DOHH2 (cell line): ENCODE data around the gene CAPZA3.

Source experiments
- H3F3A ChIP-seq: fragments of 200-600 bp; sonication (generic), shearing (Covaris generic); 2 replicates; pipeline ENCODE4 v1.6.0; 2016; ENCODE audit warnings: antibody characterized with exemption, mild to moderate bottlenecking; ENCODE audit not compliant: control insufficient read depth, insufficient read depth
- H3K27ac ChIP-seq: fragments of 200-600 bp; sonication (generic); 2 replicates; pipeline ENCODE4 v1.5.1; 2014; ENCODE audit warnings: low read depth, mild to moderate bottlenecking, low read length, moderate library complexity
- H3K27me3 ChIP-seq: fragments of 200-600 bp; sonication (generic); 2 replicates; pipeline ENCODE4 v1.6.1; 2014; ENCODE audit warnings: mild to moderate bottlenecking, low read length, mixed read lengths; ENCODE audit not compliant: control insufficient read depth
- H3K36me3 ChIP-seq: fragments of 200-600 bp; sonication (generic); 2 replicates; pipeline ENCODE4 v1.6.1; 2014; ENCODE audit warnings: mild to moderate bottlenecking, low read length, moderate library complexity, mixed read lengths; ENCODE audit not compliant: control insufficient read depth
- H3K4me1 ChIP-seq: fragments of 200-600 bp; sonication (generic); 2 replicates; pipeline ENCODE4 v1.6.1; 2014; ENCODE audit warnings: mild to moderate bottlenecking, low read length, mixed read lengths; ENCODE audit not compliant: control insufficient read depth
- H3K4me2 ChIP-seq: fragments of 200-600 bp; sonication (generic); 2 replicates; pipeline ENCODE4 v1.6.0; 2014; ENCODE audit warnings: mild to moderate bottlenecking, low read length, moderate library complexity
- H3K4me3 ChIP-seq: fragments of 200-600 bp; sonication (generic); 2 replicates; pipeline ENCODE4 v1.5.1; 2014; ENCODE audit warnings: mild to moderate bottlenecking, low read length, mixed read lengths
- H3K79me2 ChIP-seq: fragments of 200-600 bp; sonication (generic); 2 replicates; pipeline ENCODE4 v1.6.1; 2014; ENCODE audit warnings: mild to moderate bottlenecking, low read length, mixed read lengths; ENCODE audit not compliant: control insufficient read depth
- H3K9me2 ChIP-seq: fragments of 200-600 bp; sonication (generic); replicated peaks from 2 replicates; pipeline ENCODE4 v1.6.1; 2014; ENCODE audit warnings: mild to moderate bottlenecking, low read length, mixed read lengths; ENCODE audit not compliant: control insufficient read depth
- H3K9me3 ChIP-seq: fragments of 200-600 bp; sonication (generic); 2 replicates; pipeline ENCODE4 v1.6.1; 2014; ENCODE audit warnings: antibody characterized with exemption, low read length, mixed read lengths; ENCODE audit not compliant: control insufficient read depth, insufficient read depth
- H4K20me1 ChIP-seq: fragments of 200-600 bp; sonication (generic); 2 replicates; pipeline ENCODE4 v1.6.0; 2014; ENCODE audit warnings: low read depth, mild to moderate bottlenecking, antibody characterized with exemption, low read length, moderate library complexity; ENCODE audit not compliant: control insufficient read depth, insufficient read depth
- EZH2phosphoT487 ChIP-seq: fragments of 200-600 bp; sonication (generic); IDR thresholded peaks from 2 replicates; pipeline ENCODE4 v1.6.1; 2017; ENCODE audit warnings: borderline replicate concordance, mild to moderate bottlenecking, antibody characterized with exemption, low read length, moderate library complexity, mixed read lengths
- TF ChIP-seq, protein P1 (sequence below): fragments of 200-600 bp; sonication (generic); IDR thresholded peaks from one replicate; pipeline ENCODE4 v1.5.1; 2014; ENCODE audit warnings: antibody characterized with exemption, mild to moderate bottlenecking, low read depth, low read length; ENCODE audit not compliant: poor library complexity, severe bottlenecking

The CAPZA3 gene

GRCh38 chr12:18696971-18697602 is 40.8 kb upstream of the CAPZA3 start:
- H3K4me2 ChIP-seq: no peak overlapping the region
- no peaks in the 10 kb centered on the region for H3K4me1 ChIP-seq
- H3F3A ChIP-seq: no peaks in the 10 kb centered on the region
- H3K27ac ChIP-seq: no peak overlapping the region
- H3K36me3 ChIP-seq: no peaks in the 10 kb centered on the region
- H3K79me2 ChIP-seq: no peaks in the 10 kb centered on the region
- H3K4me3 ChIP-seq: no peak overlapping the region
- no peaks in the 10 kb centered on the region for H3K27me3 ChIP-seq
- no peaks in the 10 kb centered on the region for H3K9me3 ChIP-seq
- no peak for TF ChIP-seq EZH2phosphoT487
- TF ChIP-seq, protein P1, sequence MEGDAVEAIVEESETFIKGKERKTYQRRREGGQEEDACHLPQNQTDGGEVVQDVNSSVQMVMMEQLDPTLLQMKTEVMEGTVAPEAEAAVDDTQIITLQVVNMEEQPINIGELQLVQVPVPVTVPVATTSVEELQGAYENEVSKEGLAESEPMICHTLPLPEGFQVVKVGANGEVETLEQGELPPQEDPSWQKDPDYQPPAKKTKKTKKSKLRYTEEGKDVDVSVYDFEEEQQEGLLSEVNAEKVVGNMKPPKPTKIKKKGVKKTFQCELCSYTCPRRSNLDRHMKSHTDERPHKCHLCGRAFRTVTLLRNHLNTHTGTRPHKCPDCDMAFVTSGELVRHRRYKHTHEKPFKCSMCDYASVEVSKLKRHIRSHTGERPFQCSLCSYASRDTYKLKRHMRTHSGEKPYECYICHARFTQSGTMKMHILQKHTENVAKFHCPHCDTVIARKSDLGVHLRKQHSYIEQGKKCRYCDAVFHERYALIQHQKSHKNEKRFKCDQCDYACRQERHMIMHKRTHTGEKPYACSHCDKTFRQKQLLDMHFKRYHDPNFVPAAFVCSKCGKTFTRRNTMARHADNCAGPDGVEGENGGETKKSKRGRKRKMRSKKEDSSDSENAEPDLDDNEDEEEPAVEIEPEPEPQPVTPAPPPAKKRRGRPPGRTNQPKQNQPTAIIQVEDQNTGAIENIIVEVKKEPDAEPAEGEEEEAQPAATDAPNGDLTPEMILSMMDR: no peak
- H4K20me1 ChIP-seq: no peaks in the 10 kb centered on the region
- H3K9me2 ChIP-seq: no peaks in the 10 kb centered on the region

GRCh38 chr12:18700271-18700670 is 37.6 kb upstream of the CAPZA3 start:
- Histone ChIP-seq H3K4me3 (no peak overlapping the region), H3K9me2 (no peaks in the 10 kb centered on the region), H3K4me2 (no peak overlapping the region), H3K36me3 (no peaks in the 10 kb centered on the region), H3K4me1 (no peaks in the 10 kb centered on the region), H3K27ac (no peak overlapping the region), H3K9me3 (no peaks in the 10 kb centered on the region), H4K20me1 (no peaks in the 10 kb centered on the region), H3K27me3 (no peaks in the 10 kb centered on the region), H3K79me2 (no peaks in the 10 kb centered on the region), H3F3A (no peaks in the 10 kb centered on the region)
- TF ChIP-seq EZH2phosphoT487: no peak
- TF ChIP-seq, protein P1: no peak

GRCh38 chr12:18703321-18703720 is 34.6 kb upstream of the CAPZA3 start:
- no peaks in the 10 kb centered on the region for H3K27me3 ChIP-seq
- no peaks in the 10 kb centered on the region for H3K36me3 ChIP-seq
- H3K9me3 ChIP-seq: no peaks in the 10 kb centered on the region
- no peak overlapping the region for H3K4me3 ChIP-seq
- H3F3A ChIP-seq: no peaks in the 10 kb centered on the region
- H4K20me1 ChIP-seq: no peaks in the 10 kb centered on the region
- no peaks in the 10 kb centered on the region for H3K79me2 ChIP-seq
- H3K27ac ChIP-seq: no peak overlapping the region
- no peaks in the 10 kb centered on the region for H3K9me2 ChIP-seq
- TF ChIP-seq, protein P1: no peak
- TF ChIP-seq EZH2phosphoT487: no peak
- H3K4me2 ChIP-seq: no peak overlapping the region
- no peaks in the 10 kb centered on the region for H3K4me1 ChIP-seq
